ENCODE data around the gene NR1H4. TPM values are rescaled to one million over a fixed set of nuclear protein-coding genes. Genes with fewer than 3 reads are reported as not detected.
"Not testable (repeated sequence)": the region's sequence is repeated elsewhere in the genome, so short reads cannot be mapped to it uniquely, and the experiment has no call there.

Gene NR1H4
- total RNA-seq, 1 experiment from 2014 or later: 0.20 TPM

DNA sequence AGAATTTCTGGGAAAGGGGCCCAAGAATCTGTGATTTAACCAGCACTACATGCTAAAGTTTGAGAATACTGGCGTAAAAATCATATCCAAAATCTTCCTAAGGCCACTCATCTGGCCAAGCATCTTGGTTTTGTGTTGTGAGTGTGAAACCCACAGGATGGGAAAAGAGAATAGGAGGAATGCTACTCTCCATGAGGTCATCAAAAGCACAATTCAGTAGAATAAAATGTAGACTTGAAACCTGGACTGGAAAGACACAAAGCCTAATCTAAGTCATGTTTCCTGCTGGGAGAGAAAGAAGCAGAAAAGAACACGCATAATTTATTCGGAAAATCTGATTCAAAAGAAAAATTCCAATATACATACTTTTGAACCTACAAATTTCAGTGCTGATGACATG is 42.3 kb downstream of the NR1H4 start:
- DNase-seq (ENCODE audit: low read depth): no peak

DNA sequence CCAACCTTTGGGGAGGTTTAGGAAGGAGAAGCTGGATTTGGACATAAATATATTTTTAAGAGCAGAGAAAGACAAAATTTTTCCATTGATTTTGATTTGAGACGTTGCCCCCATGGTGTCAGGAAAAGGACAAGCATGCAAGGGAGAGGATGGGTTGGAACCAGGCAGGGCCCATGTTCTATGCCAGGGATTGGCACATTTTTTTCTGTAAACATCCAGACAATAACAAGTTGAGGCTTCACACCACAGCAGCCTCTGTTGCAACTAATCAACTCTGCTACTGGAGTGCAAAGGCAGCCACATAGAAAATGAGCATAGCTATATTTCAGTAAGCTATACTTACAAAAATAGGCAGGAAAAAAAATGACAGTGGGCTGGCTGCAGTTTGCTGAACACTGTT is 44.7 kb downstream of the NR1H4 start:
- DNase-seq (ENCODE audit: low read depth): no peak

DNA sequence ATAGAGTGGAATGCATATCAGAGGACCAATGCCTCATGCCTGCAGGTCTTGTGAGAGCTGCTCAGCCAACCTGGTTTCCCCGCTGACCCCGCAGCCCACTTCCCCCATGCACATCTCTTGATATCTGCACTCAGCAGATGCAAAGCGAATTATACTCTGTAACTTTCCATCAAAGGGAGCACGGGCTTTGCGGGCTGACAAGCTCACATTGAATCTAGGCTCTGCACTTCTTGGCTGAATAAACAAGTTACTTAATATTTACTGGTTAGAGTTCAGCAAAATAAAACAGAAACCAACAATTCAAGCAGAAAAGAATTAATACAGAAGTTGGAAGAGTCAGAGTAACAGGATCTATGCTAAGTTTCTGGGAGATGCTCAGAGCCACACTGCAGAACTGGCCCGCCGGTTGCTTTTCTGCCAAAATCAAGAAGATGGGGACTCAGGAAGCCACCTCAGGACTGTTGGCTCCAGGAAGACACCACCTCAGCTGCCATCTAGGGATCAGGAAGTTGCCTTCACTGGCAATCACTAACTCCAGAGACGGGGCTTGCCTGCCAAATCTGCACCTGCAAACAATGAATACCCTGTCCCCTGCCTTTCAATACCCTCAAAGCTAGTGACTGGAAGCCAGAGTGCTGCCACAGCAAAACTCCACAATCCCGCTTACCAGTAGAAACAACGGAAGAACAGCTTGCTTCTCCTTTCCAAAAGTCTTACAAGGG is 46.5 kb downstream of the NR1H4 start:
- DNase-seq (ENCODE audit: low read depth): no peak

GRCh38 chr12:100521958-100522357 is 48.3 kb downstream of the NR1H4 start:
- DNase-seq (ENCODE audit: low read depth): no peak

GRCh38 chr12:100528034-100528433 is 54.4 kb downstream of the NR1H4 start:
- DNase-seq (ENCODE audit: low read depth): no peak

DNA sequence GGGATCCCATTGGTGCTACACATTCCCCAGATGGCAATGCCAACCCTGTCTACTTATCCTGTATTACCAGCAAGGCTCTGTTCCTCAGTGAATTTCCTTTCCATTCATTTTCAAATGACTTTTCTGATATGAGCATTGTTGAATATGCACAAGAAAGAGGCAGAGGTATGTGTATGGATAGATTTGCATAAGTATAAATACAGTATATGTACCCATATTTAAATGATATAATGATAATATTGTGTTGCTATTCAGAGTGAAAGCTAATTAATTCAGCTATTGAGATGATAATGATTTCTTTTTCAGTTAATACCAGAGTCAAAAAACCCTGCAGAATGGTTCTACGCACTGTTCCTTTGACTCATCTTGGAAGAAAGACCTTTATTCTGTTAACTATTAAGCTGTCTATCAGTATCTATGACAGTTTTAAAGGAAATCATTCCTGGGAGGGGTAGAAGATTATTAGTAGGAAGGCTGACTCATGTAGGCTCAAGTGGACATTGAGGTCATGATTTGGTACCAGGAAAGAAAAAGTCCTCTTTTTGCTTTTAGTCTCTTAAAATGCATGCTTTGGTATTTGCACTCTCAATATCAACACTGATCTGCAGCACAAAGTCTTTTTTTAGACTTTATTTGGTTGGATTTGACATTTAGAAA is 54.9 kb downstream of the NR1H4 start:
- DNase-seq (ENCODE audit: low read depth): no peak

DNA sequence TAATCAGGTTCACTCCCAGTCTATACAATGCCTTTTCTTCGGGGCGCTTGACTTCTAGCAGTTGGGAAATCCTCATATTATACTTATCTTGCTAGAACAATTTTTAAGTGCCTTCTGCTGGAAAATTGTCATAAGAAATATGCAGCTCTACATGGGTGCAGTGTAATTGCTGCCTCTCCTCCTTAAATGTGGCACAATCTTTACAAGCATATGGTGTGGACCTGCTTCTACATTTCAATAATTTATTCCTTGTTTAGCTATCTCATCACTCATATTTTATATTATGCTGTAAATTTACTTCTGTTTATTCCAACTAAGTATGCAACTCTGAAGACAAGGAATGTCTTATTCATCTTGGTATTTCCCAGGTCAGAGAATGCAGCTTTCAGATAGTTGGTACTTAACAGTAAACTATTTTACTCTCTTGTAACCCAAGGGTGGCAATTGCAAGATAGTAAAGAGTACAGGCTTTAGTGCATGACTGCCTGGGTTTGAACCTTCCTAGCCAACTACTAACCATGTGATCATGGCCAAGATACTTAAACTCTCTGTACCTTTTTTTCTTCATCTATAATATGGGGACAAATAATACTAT is 56.2 kb downstream of the NR1H4 start:
- no peak for DNase-seq (ENCODE audit: low read depth)

GRCh38 chr12:100533376-100533775 is 59.7 kb downstream of the NR1H4 start:
- no peak for DNase-seq (ENCODE audit: low read depth)

- no peak for DNase-seq (ENCODE audit: low read depth)
Observed at GRCh38 chr12:100534625-100535227, 61.1 kb downstream of the NR1H4 start.

GRCh38 chr12:100539202-100539601 is 65.5 kb downstream of the NR1H4 start:
- DNase-seq (ENCODE audit: low read depth): peak; percentile 32

DNA sequence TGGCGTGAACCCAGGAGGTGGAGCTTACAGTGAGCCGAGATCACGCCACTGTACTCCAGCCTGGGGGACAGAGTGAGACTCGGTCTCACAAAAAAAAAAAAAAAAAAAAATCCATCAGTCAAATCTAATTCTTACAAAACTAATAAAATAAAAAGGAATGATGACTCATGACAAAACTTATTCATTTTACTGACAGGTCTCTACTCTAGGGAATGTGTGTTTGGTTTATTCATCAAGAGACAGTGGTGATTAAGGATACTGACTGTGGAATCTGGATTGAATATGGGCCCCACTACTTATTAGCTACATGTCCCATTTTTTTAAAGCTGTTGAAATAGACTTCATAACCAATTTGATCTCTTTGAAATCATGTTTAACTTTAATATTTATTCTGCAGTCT is 70.5 kb downstream of the NR1H4 start:
- peak; percentile 54 for DNase-seq (ENCODE audit: low read depth)

GRCh38 chr12:100545092-100545491 is 71.4 kb downstream of the NR1H4 start:
- peak; percentile 76 for DNase-seq (ENCODE audit: low read depth)

DNA sequence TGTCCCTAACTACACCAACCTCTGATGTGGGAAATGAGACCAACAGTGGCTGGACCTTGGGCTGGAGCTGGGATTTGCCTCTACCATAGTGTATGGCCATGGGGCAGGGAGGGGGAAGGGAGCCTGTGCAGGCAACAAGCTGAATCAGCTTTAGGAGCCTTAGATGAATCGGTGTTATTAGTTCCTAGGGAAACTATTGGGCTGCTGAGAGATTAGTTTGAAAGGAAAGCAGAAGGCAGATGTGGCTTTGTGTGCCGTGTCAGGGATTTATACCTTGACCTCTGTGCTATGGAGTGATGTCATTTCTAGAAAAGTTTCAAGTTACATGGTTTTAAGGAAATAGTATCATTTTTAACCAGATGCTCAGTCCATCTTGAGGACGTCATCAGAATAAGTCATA is 80.3 kb downstream of the NR1H4 start:
- peak; percentile 29 for DNase-seq (ENCODE audit: low read depth)

GRCh38 chr12:100554608-100555077 is 81.0 kb downstream of the NR1H4 start:
- peak; percentile 81 for DNase-seq (ENCODE audit: low read depth)

- DNase-seq (ENCODE audit: low read depth): no peak
Observed at GRCh38 chr12:100555722-100556121, 82.1 kb downstream of the NR1H4 start.

GRCh38 chr12:100557357-100557756 is 83.7 kb downstream of the NR1H4 start:
- DNase-seq (ENCODE audit: low read depth): no peak

GRCh38 chr12:100559261-100559660 is 85.6 kb downstream of the NR1H4 start:
- not testable (repeated sequence) for DNase-seq (ENCODE audit: low read depth)

- no peak for DNase-seq (ENCODE audit: low read depth)
Observed at GRCh38 chr12:100564090-100564489, 90.4 kb downstream of the NR1H4 start.

DNA sequence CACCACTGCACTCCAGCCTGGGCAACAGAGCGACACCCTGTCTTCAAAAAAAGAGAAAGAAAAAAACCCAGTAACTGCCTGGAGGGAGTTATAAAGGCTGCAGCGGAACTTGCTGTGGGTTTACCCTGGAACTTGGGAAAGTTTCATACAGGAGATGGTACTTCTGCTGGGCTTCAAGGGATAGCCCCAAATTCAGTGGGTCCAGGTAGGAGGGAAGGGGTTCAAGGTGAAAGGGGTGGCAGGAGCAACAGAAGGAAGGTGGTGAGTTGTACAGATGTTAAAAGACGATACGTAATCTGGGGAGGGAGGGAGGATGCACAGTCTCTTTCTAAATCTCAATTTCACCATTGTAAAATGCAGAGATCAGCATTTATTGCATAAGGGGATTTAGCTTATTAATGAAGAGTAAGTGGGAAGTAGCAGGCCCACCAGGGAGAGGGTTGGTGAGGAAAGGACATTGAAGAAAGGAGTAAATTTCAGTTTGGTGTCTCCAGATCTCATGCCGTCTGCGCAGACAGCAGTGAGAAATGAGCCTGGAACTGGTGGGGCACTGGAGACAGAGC is 91.3 kb downstream of the NR1H4 start:
- DNase-seq (ENCODE audit: low read depth): no peak

GRCh38 chr12:100565987-100566545 is 92.4 kb downstream of the NR1H4 start:
- no peak for DNase-seq (ENCODE audit: low read depth)

DNA sequence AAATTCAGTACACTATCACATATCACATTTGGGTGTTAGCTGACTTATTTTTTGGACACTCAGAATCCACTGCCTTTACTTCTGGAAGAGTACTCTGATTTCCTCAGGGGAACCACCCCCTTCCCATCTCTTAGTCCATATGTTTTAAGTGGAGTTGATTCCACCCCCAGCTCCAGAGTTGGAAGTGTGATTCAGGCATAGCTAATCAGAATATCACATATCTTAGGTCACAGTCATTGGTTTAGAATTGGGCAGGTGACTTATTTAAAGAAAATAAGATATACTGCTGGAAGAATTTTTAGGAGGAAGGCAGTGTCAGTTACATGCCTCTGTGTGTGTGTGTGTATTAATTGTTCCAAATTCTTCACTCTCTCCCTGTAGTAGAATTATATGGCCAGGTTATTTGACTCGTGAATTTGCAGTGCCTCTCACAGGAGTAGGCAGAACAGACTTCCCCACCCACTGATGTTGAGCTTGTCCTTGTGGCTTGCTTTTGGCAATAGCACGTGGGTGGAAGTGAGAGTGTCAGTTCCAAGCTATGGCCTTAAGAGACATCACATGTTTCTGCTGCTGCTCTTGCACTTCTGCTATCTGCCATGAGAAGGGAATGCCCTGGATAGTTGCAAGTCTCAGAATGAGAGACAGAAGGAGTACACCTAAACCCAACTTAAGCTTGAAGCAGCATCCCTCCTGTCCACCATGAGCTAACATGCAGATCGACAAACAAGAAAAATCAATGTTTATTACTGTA is 93.4 kb downstream of the NR1H4 start:
- no peak for DNase-seq (ENCODE audit: low read depth)
